ENCODE results near the gene TENT4B.
A peak's percentile ranks its signal among the peaks of the same experiment; 100 is the strongest.

Gene TENT4B

DNA sequence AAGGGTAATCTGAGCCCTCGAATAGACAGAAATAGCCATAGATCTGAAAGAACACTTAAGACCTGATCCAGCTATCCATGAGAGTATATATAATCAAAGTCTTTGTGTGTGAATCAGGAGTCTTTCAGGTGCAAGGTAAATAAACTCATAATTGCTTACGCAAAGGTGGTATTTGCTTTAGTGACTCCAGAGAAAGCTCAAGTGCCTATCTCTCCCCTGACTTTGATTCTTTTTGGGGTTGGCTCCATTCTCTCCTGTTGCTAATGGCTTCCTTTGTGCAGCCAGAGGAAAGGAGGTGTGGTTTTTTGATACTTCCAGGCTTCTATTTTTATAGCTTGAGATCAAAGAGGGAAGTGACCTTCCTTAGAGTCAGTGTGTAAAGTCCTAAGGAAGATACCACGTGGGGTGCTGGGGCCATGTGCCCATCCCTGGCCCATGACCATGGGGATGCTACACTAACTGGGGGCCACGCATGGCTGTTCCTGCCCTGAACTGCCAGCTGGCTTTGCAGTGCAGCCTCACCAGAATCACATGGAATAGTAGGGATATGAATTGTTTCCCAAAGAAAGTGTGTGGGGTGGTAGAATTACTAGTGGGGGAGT is 45.8 kb downstream of the TENT4B start:
- DNase-seq: no peak

DNA sequence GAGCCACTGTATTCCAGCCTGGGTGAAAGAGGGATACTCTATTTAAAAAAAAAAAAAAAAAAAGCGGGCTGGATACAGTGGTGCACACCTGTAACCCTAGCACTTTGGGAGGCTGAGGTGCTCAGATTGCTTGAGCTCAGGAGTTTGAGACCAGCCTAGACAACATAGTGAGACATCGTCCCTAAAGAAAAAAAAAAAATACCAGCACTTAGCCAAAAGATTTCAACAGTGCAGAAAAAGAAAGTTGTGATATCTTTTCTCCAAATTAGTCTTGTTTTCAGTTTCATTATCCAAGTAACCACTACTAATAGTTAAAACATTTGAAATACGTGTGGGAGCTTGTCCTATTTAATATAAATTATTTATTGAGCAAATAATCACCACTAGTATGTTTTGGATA is 48.7 kb downstream of the TENT4B start:
- no peak for DNase-seq

DNA sequence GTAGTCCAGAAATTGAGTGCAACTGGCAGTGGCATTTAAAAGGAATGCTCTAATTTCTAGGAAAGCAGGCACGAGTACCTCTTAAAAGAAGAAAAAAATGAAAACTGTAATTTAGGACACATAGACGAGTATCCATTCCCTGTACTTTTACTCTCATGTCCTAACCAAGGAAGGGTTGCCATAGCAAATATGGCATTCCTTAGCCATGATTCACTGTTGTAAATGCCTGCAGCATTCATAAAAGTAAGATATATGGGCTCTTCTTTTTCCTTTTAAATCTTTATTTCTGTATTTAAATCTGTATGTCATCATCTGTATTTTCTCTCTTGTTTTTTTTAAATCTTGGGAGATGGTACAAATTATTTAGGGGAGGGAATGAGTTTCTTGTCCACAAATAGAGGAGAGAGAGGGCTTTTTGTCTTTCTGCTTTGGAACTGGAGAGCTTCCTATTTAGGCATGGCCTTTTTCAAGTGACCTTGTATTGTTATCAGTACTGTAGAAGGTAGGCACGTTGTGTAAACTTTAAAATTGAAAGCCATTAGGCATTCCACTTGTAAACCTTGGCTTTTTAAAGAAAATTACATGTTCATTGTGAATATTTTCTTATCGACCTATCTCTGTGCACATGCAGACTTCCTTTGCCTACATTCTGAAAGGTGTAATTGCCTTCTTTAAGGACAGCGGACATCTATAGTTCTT is 50.0 kb downstream of the TENT4B start:
- DNase-seq: no peak

DNA sequence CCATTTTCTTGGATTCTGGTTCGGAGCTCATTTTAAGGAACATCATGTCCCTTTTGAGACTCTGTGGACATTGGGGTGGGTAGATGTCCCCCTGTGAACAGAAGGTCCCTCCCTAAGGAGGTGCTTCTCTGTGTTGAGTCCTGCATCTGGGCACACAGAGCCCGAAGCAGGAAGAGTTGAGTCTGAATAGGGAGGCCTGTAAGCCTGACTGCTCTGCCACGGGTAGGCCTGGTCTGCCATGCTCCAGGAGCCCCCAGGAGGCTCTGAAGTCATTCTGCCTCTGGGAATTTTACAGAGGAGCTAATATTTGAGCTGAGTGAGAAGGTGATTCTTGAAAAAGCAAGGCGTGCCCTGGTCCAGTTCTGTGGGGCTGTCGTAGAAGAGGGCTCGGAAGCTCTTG is 50.6 kb downstream of the TENT4B start:
- DNase-seq: no peak

DNA sequence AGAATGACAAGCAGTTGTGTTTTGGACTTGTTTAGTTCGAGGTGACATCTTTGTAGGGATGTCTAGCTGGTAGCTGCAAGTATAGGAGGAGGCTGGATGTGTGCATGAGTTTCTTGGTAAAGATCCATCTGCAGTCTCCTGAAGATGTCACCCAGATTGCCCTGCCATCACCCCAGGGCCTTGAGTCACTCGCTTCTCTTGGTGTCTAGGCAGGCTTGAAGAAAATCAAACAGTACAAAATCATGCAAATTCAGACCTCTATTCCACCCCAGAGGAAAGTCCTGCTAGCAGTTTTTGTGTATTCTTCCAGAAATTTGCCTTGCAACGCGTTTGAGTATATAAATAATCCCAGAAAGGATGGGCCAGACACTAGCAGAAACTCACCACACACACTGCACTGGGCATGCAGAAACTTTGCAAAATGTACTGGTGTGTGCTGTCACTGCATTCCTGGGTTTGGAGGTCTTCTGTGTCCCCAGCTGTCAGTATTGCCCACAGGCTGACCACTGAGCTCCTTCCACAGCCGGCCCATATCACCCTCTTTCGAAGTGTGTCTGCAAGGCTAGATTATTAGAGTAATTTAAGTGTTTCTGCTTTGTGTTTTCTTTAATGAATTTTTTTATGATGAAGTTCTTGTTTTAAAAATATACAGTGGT is 51.5 kb downstream of the TENT4B start:
- DNase-seq: no peak

DNA sequence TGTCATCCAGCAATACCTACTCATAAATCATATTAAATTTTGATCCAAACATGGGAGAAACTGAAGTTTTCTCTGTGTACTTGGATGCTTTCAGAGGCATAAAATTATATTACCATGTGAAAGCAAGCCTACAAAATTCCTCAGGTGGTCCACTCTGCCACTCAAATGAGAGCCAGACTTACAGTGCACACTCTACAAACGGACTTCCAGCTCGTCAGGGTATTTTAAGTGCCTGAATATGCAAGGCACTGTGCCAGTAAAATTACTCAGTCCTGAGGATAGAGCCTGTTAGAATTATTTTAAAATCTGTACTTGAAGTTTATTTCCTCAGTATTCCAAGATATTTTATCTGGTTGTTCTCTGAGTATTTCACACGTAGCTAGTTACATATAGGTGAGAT is 54.5 kb downstream of the TENT4B start:
- no peak for DNase-seq

DNA sequence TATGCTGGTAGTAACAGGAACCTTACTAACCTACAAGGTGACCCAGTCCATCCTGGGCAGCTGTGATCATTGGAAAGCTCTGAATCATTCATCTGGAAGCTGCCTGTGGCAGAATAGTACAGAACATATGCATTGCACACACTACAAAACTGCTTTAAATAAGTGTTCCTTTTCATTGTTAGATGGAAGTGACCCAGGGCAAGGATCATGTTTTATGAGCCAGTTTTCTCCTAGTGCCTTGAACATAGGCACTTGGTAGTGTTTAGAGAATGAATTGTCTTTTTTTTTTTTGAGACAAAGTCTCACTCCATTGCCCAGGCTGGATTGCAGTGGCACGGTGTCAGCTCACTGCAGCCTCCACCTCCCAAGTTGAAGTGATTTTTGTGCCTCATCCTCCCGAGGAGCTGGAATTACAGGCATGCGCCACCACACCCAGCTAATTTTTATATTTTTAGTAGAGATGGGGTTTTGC is 55.4 kb downstream of the TENT4B start:
- no peak for DNase-seq

DNA sequence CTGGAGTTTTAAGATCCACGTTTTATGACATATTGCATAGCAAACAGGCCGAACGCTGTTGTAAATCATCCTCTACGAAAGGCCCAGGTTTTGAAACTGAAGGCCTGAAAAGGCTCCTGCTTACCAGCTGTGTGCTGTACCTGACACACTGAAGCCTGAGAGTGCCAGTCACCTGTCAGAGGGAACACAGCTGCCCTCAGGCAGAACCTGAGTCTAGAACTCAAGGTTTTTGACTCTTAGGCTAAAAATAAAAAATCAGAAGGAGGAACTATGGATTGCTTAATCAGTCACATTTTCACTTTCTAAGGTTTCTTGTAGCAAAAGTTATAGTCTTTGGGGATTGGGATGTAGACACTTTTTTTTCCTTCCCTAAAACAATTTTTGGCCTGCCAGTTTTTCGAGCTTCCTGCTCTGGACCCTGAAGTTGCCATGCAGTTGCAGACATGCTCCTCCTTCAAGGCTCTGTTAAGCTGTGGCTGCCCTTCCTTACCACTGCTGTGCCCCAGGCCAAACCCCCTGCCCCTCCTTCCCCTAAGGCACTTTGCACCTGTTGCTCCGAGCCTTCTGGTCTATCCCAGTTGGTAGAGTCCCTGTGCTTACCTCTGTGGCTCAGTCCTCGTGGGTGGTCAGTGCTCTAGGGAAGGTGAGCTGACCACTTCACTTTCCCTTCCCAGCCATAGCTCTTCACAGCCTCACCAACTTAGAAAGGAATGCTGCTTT is 56.6 kb downstream of the TENT4B start:
- DNase-seq: no peak

DNA sequence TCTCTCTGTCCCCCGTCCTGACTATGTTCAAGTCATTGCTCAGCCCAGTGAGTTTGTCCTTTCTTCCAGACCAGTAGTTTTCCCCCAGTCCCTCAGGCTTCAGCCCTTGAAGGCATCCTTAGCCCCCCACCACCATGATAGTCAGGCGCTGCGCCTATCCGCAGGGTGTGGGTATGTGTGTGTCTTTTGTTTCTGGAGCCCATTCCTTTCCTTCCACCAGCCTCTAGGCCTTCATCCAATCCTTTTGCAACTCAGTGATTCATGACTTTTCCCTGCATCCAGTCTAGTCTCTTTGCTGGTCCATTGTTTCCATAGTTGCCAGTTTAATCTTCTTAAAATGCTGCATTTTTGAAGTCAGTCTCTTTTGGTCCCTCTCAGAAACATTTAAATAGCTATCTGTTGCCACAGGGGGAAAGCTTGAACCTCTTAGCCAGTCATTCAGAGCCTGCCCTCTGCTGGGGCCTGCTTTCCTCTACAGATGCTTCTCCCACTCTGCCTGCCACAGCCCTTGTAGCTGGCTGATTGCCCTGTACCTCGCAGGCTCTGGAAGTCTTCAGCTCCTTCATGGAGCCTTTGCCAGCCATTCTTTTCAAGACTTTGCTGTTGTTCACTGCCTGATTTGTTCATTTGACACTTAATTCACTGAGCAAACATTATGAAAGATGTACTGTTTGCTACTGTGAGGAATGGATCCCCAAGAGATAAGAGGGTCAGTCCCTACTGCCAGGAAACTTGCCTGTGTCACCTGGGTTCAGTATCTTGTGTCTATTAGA is 57.3 kb downstream of the TENT4B start:
- DNase-seq: peak; percentile 71

DNA sequence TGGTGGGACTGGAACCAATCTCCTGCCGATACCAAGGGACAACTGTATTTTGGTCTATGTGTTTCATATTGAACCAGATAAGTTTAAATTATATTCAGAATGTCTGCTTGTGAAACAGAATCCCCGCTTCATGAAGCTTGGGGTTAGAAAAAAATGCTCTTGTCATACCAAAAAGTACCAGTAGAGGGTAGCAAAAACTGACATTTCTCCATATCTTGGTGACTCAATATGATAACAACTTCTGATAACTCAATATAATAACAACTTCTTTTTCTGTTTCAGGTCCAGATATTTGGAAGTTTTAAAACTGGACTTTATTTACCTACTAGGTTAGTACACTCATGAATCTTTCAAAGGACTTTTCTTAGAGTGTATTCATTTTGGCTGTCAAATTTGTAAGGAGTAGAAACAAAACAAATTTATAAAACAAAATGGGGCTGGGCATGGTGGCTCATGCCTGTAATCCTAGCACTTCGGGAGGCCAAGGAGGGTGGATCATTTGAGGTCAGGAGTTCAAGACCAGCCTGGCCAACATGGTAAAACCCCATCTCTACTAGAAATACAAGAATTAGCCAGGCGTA is 60.9 kb downstream of the TENT4B start:
- DNase-seq: no peak

DNA sequence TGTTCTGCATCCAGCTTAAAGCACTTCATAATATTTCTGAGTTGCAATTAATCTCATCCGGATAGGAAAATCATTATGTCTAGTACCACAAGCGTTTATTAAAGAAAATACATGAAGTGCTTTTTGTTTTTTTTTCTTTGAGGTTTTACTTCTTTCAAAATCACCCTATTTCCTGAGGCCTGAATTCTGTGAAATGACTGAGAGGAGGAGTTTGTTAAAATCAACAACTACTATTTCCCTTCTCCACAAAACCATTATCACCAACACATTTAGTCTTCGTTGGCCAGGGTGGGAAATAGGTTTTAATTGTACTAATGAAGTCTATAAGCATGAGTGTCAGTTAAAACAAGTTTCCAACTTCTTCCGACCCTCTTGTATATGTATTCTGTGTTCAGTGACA is 62.6 kb downstream of the TENT4B start:
- DNase-seq: no peak

DNA sequence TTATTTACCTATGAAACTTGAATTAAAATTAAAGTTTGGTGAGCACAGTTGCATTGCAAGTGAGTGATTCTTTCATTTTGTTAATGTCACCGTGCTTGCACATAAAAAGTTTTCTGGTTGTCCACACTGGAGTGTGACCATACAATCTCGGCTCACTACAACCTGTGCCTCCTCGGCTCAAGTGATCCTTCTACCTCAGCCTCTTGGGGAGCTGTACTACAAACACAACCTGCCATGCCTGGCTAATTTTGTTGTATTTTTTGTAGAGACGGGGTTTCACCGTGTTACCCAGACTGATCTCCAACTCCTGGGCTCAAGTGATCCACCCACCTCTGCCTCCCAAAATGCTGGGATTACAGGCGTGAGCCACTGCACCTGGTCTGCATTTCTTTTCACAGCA is 63.1 kb downstream of the TENT4B start:
- DNase-seq: no peak

DNA sequence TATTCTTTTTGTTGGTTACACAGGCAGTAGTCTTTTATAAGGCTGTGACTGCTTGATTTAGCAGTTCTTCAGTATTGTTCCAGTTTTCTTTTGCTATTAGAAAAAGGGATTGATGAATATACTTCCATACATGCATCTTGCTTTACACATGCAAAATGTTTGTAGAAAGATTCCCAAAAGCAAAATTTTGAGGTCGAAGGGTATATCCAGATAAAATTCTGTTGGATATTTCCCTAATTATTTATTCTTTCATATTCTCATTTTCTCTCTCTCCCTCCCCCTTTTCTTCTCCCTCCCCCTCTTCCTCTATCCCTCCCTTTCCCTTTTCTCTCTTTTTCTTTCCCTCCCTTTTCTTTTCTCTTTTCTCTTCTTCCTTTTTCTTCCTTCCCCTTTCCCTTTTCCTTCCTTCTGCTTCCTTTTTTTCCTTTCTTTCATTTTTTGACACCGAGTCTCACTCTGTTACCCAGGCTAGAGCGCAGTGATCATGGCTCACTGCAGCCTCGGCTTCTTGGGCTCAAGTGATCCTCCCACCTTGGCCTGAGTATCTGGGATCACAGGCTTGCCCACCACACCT is 66.4 kb downstream of the TENT4B start:
- DNase-seq: no peak

DNA sequence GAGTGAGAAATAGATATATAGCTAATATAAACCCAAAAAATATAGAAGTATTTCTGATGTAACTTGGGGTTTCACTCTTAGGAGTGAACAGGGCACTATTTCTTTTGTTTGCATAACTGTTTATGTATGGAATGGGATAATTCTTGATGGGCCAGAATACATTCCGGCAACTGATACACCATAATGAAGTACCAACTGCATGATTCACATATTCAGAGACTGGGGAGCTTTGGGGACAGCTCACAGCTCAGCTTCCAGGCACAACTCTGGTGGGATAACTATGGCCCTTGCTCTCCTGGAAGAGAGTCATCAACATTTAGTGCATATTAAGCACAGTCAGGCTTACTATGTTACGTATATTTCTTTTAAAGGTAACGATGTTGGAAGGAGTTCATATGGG is 71.2 kb downstream of the TENT4B start:
- DNase-seq: no peak

DNA sequence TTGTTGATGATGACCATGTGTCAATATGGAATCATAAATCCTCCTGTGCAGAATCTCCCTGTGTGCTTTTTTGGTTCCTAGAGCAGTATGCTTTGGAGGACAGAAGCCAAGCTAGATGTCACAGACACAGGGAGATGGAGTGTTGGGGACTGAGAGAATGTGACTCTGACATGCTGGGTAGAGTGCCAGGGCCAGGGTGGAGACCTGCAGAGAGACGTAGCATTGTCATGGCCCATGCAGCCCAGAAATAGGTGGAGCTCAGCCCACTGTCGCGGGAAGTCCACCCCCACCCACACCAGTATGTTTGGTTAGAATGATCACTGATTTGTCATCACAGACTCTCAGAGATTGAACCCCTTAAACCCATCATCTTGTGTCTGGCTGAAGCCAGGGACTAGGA is 74.0 kb downstream of the TENT4B start:
- no peak for DNase-seq

DNA sequence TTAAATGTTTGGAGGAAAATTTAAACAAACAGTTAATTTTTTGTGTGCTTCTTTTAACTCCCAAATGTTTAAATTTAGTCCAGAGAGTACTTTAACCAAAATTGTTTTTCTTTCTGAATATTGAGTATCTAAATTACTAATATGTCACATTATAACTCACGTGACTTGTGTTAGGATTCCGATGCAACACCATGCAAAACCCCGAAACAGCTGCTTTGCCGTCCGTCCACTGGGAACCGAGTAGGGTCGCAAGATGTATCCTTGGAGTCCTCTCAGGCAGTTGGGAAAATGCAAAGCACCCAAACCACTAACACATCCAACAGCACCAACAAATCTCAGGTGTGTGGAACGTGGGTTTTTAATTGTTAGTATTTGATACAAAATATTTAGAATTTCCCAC is 74.6 kb downstream of the TENT4B start:
- DNase-seq: no peak

DNA sequence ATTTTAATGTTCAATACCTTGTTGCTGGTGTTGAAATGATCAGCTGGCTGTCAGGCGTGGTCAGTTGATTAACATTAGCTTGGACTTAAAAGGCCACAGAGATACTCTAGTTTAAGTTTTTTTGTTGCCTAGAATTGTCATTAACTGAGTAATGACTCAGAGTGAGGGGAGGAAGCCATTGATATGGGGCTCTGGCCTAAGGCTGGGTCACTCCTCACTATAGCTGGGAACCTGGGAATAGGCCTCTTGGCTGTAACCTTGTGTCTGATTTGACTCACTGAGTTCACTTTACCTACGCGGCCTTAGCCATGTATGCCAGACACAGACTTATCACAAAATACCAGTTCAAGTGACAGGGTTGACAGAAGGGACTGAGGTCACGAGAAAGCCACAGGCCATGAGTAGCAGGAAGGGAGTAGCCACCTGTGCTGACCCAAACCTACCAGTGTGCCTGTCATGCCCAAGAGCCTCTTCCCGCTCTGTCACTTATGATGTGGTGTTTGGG is 75.3 kb downstream of the TENT4B start:
- no peak for DNase-seq

DNA sequence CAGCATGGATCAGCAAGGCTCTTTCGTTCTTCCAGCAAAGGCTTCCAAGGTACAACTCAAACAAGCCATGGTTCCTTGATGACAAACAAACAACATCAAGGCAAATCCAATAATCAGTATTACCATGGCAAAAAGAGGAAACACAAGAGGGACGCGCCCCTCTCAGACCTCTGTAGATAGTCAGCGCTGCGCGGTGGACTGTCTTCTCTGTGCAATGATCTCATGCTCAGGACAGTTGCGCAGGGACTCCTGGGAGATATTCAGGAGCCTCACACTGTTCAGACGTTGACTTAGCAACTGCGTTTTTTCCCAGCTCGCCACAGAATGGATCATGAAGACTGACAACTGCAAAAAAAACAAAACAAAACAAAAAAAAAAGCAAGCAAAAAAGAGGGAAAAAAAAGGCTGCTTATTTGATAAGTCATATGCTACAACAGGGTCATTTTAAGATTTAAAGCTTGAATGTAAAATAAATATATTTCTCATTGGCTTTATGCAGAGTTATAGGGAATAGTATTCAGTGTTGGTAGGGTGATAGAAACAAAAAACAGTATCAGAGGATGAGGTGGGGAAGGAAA is 76.1 kb downstream of the TENT4B start:
- DNase-seq: no peak

DNA sequence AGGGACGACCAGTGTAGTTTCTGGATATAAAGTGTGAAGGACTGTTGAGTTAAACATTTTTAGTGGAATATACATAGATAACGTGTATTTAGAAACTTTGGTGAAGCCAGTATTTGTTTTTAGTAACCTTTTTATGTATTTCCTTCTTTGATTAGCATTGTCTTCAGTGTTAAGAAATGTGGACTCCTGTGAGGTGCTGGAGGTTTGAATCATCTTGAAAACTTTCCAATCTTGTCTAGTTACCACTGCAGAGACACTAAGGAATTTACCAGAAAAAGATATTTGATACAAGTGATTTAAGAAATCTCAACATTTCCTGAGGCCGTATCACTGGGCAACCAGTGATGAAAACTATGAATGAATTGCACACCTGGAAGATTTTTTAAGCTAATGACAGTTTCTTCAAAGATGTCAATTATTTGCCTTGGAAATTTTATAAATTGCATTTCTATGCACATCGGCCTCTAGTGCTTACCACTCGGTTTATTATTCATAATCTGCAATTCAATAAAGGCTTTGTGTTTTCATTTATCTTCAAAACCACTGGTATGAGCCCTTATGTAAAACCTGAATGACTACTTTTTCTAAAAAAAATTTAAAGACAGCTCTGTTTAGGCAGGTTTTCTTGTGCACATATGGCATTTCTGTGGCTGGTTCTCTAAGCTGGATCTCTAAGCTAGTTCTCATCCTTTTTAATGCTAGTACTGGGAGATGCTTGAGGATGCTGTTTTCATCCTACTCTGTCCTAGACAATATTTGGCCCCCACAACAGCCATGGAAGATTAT is 81.9 kb downstream of the TENT4B start:
- DNase-seq: no peak

DNA sequence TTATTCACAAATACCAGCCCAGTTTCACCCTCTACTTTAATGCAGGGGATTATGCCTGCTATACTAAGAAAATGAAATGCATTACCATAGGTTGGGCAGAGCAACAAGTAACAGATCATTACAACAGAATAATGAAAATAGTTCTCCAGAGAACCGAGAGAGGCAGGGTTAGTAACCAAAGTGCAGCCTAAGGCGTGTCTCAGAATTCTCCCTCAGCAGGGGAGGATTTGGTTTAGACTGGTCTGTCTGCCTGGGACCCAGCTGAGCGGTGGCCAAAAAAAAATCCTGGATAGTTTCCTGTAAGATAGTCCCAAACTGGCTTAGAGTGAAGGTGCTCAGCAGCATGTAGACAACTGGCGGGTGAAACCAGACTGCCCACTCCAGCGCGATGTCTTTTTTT is 82.5 kb downstream of the TENT4B start:
- DNase-seq: no peak

DNA sequence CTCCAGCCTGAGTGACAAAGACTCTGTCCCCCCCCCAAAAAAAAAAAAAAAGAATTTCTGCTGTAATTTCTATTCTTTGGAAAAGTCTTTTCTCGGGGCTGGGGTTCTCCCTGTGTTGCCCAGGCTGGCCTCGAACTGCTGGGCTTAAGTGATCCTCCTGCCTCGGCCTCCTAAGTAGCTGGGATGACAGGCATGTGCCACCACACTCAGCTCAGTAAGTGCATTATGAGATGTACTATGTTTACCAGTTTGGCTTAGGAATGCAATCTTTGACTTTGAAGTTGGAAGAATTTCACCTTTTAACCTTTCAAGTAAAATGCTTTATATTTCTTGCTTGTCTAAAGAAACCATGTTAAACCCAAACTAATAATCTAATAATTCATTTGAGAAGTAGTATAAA is 85.2 kb downstream of the TENT4B start:
- DNase-seq: no peak
